GM15510 (cell line): ENCODE measurements around the gene SBK3.

Source experiments
- POLR2A ChIP-seq: IDR thresholded peaks from 3 replicates; pipeline ENCODE4 v1.6.1; 2011; ENCODE audit warnings: borderline replicate concordance; ENCODE audit not compliant: insufficient read length; ENCODE audit errors: extremely low read depth

SBK3 gene

GRCh38 chr19:55536951-55537740 lies 8.2 kb downstream of the SBK3 start, which contains the start of gene SBK2:
TSS of gene SBK2 (minus strand) at chr19:55537133. CDS start at chr19:55536294, 839 bp downstream.
- no peak for TF ChIP-seq POLR2A

GRCh38 chr19:55536366-55536765 lies 9.0 kb downstream of the SBK3 start:
- no peak for TF ChIP-seq POLR2A

- TF ChIP-seq POLR2A: no peak
Observed at GRCh38 chr19:55535965-55536350, 9.4 kb downstream of the SBK3 start.

GRCh38 chr19:55535173-55535964 lies 10.0 kb downstream of the SBK3 start:
- no peak for TF ChIP-seq POLR2A

- no peak for TF ChIP-seq POLR2A
Observed at GRCh38 chr19:55530996-55531395, 14.3 kb downstream of the SBK3 start.

GRCh38 chr19:55529636-55530234 lies 15.6 kb downstream of the SBK3 start:
- TF ChIP-seq POLR2A: no peak

GRCh38 chr19:55528030-55528803 lies 17.1 kb downstream of the SBK3 start:
- TF ChIP-seq POLR2A: no peak

- no peak for TF ChIP-seq POLR2A
Observed at GRCh38 chr19:55527197-55528029, 17.9 kb downstream of the SBK3 start.

- TF ChIP-seq POLR2A: no peak
Observed at GRCh38 chr19:55526216-55527196, 18.8 kb downstream of the SBK3 start.

GRCh38 chr19:55525289-55526101 lies 19.8 kb downstream of the SBK3 start:
- TF ChIP-seq POLR2A: no peak

GRCh38 chr19:55520691-55521292 lies 24.6 kb downstream of the SBK3 start:
- TF ChIP-seq POLR2A: no peak
